Transverse colon (tissue), 4 donors: Measurements from ENCODE around the gene ARHGEF11. TPM values are rescaled to one million over a fixed set of nuclear protein-coding genes. Genes with fewer than 3 reads are reported as not detected.

Source experiments
- DNase-seq: peaks from one replicate; pipeline ENCODE4 v3.0.0-alpha.2; 2019
- H3K27ac ChIP-seq, 4 donors: fragments of 200-600 bp; sonication (generic); 2 replicates each; pipeline ENCODE4 v1.5.1; 2016 to 2018; ENCODE audit warnings: inconsistent platforms in 4 of 4
- H3K27me3 ChIP-seq: fragments of 200-600 bp; sonication (generic); 2 replicates; pipeline ENCODE4 v1.5.1; 2017; ENCODE audit warnings: inconsistent platforms
- H3K36me3 ChIP-seq, 4 donors: fragments of 200-600 bp; sonication (generic); 2 replicates each; pipeline ENCODE4 v1.5.1; 2017 to 2019; ENCODE audit warnings: inconsistent platforms in 4 of 4
- H3K4me1 ChIP-seq, 4 donors: fragments of 200-600 bp; sonication (generic); 2 replicates each; pipeline ENCODE4 v1.5.1; 2017 to 2020; ENCODE audit warnings: inconsistent platforms in 4 of 4
- H3K4me3 ChIP-seq, 4 donors: fragments of 200-600 bp; sonication (generic); 1 replicate in 1 of 4; 2 replicates in 3 of 4; pipeline versions ENCODE4 v1.5.1 to v1.6.1; 2017 to 2019; ENCODE audit warnings: inconsistent platforms in 4 of 4
- H3K9me3 ChIP-seq, 2 donors: fragments of 200-600 bp; sonication (generic); 2 replicates each; pipeline ENCODE4 v1.5.1; 2017 to 2019; ENCODE audit warnings: inconsistent platforms in 2 of 2
- CTCF ChIP-seq, 5 experiments: fragments of 200-600 bp in 3 of 5; fragments of 450-650 bp in 2 of 5; sonication (generic) in 3 of 5; IDR thresholded peaks; 1 replicate in 2 of 5; 2 replicates in 3 of 5; pipeline ENCODE4 v1.5.1; 2016 to 2017; ENCODE audit warnings: antibody characterized with exemption in 5 of 5, inconsistent platforms in 3 of 5, mild to moderate bottlenecking in 2 of 5, moderate library complexity in 1 of 5
- EP300 ChIP-seq: sonication (generic); formaldehyde crosslinking; IDR thresholded peaks from one replicate; pipeline ENCODE4 v1.6.1; 2017; ENCODE audit warnings: antibody characterized with exemption, low read depth
- POLR2A ChIP-seq: fragments of 450-650 bp; IDR thresholded peaks from one replicate; pipeline ENCODE4 v1.6.1; 2016; ENCODE audit warnings: antibody characterized with exemption, mild to moderate bottlenecking, moderate library complexity
- POLR2AphosphoS5 ChIP-seq, 3 donors: sonication (generic); formaldehyde crosslinking; IDR thresholded peaks; one replicate each; pipeline ENCODE4 v1.6.1; 2016; ENCODE audit warnings: antibody characterized with exemption in 3 of 3
- WGBS, 2 donors: methylation state at CpG; one replicate each; pipeline ENCODE4 v1.1.5; 2018; ENCODE audit warnings: low coverage in 1 of 2; 5-methylcytosine and 5-hydroxymethylcytosine counted together
- in situ Hi-C, 4 donors: fragments of 200-750 bp; cut with MboI; loops; one replicate each; pipeline versions ENCODE4 v1.15.0 to v1.15.1; 2017; ENCODE audit warnings: low sequenced_read_pairs in 3 of 4, low pct_ligation_motif_present in 1 of 4, low pct_unique_long_range_greater_than_20kb in 1 of 4
- intact Hi-C: fragments of 100-400 bp; cut with DNase I; formaldehyde crosslinking; loops from one replicate; pipeline ENCODE4 v1.15.1; 2023; ENCODE audit warnings: low total_unique reads
- total RNA-seq, 4 donors: library from RNA; depleted of rRNA; stranded (reverse); fragments of >200 nt; gene quantifications; one replicate each; pipeline ENCODE4 v1.1.0, GENCODE V29; 2016

ARHGEF11 gene
- total RNA-seq, 4 donors from 2014 or later: 52.6 to 82.8 (median 62.1) TPM

GRCh38 chr1:156913809-156914387, 131.6 kb downstream of the ARHGEF11 start:
- in situ Hi-C loops (no loop called here), intact Hi-C loops (no loop called here)

GRCh38 chr1:156912861-156913808, 132.4 kb downstream of the ARHGEF11 start:
- 78% methylated on average over 21 of the region's 24 CpGs; no CpG with 5 or more reads in 1 of the 2 donors for WGBS, 2 donors

More at GRCh38 chr1:156913809-156914387, 131.6 kb downstream of the ARHGEF11 start:
- H3K36me3 ChIP-seq: no peaks in the 10 kb centered on the region
- TF ChIP-seq POLR2AphosphoS5 (IDR thresholded peaks at IDR 0.05): no peak
- TF ChIP-seq EP300: no peak
- no peak for TF ChIP-seq CTCF (IDR thresholded peaks at IDR 0.05)
- TF ChIP-seq POLR2A: no peak
- H3K27ac ChIP-seq: no peak overlapping the region
- no peak overlapping the region for H3K4me3 ChIP-seq
- H3K4me1 ChIP-seq: peaks cover 0 to 7% (median 4%) of the 10 kb centered on the region in 4 donors
- DNase-seq: no peak
- H3K27me3 ChIP-seq: peaks cover 23% of the 10 kb centered on the region
- H3K9me3 ChIP-seq: no peaks in the 10 kb centered on the region
- 89 to 98% methylated on average over 6 to 11 of the region's 13 CpGs for WGBS, 2 donors

DNA sequence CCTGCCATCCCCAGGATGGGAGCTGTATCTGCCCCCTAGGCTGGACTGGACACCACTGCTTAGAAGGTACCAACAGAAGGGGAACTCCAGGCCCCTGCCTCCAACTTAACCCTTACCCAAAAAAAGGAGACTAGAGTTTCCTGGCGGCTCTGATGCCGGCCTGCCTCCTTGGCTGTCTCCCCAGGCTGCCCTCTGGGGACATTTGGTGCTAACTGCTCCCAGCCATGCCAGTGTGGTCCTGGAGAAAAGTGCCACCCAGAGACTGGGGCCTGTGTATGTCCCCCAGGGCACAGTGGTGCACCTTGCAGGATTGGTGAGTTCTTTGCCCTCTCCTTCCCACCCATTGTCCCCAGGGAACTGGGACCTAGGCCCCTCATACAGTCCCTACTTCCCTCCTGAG, 133.2 kb downstream of the ARHGEF11 start:
- peaks cover 26% of the 10 kb centered on the region for H3K27me3 ChIP-seq
- H3K36me3 ChIP-seq: no peaks in the 10 kb centered on the region
- DNase-seq: no peak
- in situ Hi-C loops (no loop called here), intact Hi-C loops (no loop called here)
- WGBS, 2 donors: 85% methylated on average over 2 of the region's 2 CpGs; no CpG with 5 or more reads in 1 of the 2 donors
- no peaks in the 10 kb centered on the region for H3K9me3 ChIP-seq
- peaks cover 0 to 7% (median 4%) of the 10 kb centered on the region in 4 donors for H3K4me1 ChIP-seq
- no peak overlapping the region for H3K4me3 ChIP-seq
- H3K27ac ChIP-seq: no peak overlapping the region
- no peak for TF ChIP-seq POLR2AphosphoS5 (IDR thresholded peaks at IDR 0.05)
- no peak for TF ChIP-seq EP300
- no peak for TF ChIP-seq POLR2A
- TF ChIP-seq CTCF (IDR thresholded peaks at IDR 0.05): no peak

More at GRCh38 chr1:156912861-156913808, 132.4 kb downstream of the ARHGEF11 start:
- peaks cover 0 to 7% (median 4%) of the 10 kb centered on the region in 4 donors for H3K4me1 ChIP-seq
- no peaks in the 10 kb centered on the region for H3K9me3 ChIP-seq
- no peak for DNase-seq
- no peak for TF ChIP-seq EP300
- TF ChIP-seq CTCF (IDR thresholded peaks at IDR 0.05): no peak
- no peak for TF ChIP-seq POLR2AphosphoS5 (IDR thresholded peaks at IDR 0.05)
- TF ChIP-seq POLR2A: no peak
- H3K4me3 ChIP-seq: no peak overlapping the region
- intact Hi-C loops (no loop called here), in situ Hi-C loops (no loop called here)
- H3K36me3 ChIP-seq: no peaks in the 10 kb centered on the region
- no peak overlapping the region for H3K27ac ChIP-seq
- H3K27me3 ChIP-seq: peaks cover 26% of the 10 kb centered on the region

DNA sequence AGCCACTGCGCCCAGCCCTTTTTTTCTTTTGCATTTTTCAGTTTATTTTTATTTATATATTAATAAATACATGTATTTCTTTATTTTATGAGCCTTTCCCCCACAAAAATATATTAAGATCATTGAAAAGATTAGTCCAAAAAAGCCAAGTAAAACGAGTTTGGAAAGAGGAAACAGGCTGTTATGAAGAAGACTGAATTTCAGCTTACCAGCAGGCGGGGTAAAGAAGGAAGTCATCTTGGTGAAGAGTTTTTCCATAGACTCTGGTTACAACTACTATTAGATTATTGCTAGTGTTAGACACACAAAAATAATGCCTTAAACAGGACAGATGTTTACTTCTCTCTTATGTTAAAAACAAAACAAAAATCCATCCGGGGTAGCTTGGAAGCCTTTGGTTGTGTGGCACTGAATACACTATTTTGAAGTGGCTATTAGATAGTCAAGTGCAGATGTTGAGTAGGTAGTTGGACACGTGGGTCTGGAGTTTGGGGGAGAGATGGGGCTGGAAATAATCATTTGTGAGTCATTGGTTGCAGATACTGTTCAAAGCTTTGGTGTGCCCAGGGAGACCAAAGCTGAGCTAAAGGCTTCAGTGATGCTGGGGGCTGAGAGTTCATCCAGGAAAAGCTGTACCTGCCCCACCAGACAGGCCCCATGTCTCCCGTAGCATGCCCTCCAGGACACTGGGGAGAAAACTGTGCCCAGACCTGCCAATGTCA, 133.8 kb downstream of the ARHGEF11 start:
- Histone ChIP-seq H3K9me3 (no peaks in the 10 kb centered on the region), H3K4me3 (no peak overlapping the region), H3K27ac (no peak overlapping the region), H3K36me3 (no peaks in the 10 kb centered on the region), H3K27me3 (peaks cover 27% of the 10 kb centered on the region), H3K4me1 (peaks cover 0 to 7% (median 4%) of the 10 kb centered on the region in 4 donors)
- in situ Hi-C loops: no loop called here
- no peak for TF ChIP-seq POLR2AphosphoS5 (IDR thresholded peaks at IDR 0.05)
- TF ChIP-seq CTCF (IDR thresholded peaks at IDR 0.05): no peak
- TF ChIP-seq EP300: no peak
- no peak for TF ChIP-seq POLR2A
- DNase-seq: no peak
- 71 to 74% methylated on average over 6 of the region's 6 CpGs for WGBS, 2 donors
- intact Hi-C loops: no loop called here
